Upper lobe of right lung (tissue), 1 donor: ENCODE measurements around the gene JAM3. TPM values are rescaled to one million over a fixed set of nuclear protein-coding genes. Genes with fewer than 3 reads are reported as not detected.

Source experiments
- ATAC-seq: fragments of 200-7000 bp; cut with Tn5 transposase; one replicate; pipeline ENCODE4 v1.9.1; 2020; ENCODE audit warnings: mild to moderate bottlenecking, moderate library complexity
- DNase-seq: peaks from one replicate; pipeline ENCODE4 v3.0.0-alpha.2; 2020
- H3K27ac ChIP-seq: fragments of 200-600 bp; one replicate; pipeline ENCODE4 v1.8.0; 2022
- H3K27me3 ChIP-seq: fragments of 200-600 bp; one replicate; pipeline ENCODE4 v1.8.0; 2022; ENCODE audit warnings: mild to moderate bottlenecking
- H3K36me3 ChIP-seq: fragments of 200-600 bp; one replicate; pipeline ENCODE4 v1.8.0; 2022
- H3K4me1 ChIP-seq: fragments of 200-600 bp; one replicate; pipeline ENCODE4 v1.8.0; 2022
- H3K4me3 ChIP-seq: fragments of 200-600 bp; one replicate; pipeline ENCODE4 v1.8.0; 2022; ENCODE audit warnings: mild to moderate bottlenecking
- H3K9me3 ChIP-seq: fragments of 200-600 bp; one replicate; pipeline ENCODE4 v1.8.0; 2022
- intact Hi-C: fragments of 100-400 bp; cut with DNase I; formaldehyde crosslinking; loops from one replicate; pipeline ENCODE4 v1.11.0; 2022
- total RNA-seq: library from RNA; stranded (reverse); fragmentation: NEBNext Ultra II Directional; extraction: Animal tissue kit (Norgen Biotek cat#: 25700); gene quantifications from one replicate; pipeline ENCODE4 v1.2.1, GENCODE V29; 2021
- TF ChIP-seq, protein P1 (sequence below): fragments of 200-600 bp; IDR thresholded peaks from one replicate; pipeline ENCODE4 v1.8.0; 2022; ENCODE audit warnings: antibody characterized with exemption
- donor health status: DM: no; HTN: yes; CAD: no; lungs with severe emphysema.

JAM3 gene
- total RNA-seq, 1 donor from 2014 or later: 26.9 TPM

DNA sequence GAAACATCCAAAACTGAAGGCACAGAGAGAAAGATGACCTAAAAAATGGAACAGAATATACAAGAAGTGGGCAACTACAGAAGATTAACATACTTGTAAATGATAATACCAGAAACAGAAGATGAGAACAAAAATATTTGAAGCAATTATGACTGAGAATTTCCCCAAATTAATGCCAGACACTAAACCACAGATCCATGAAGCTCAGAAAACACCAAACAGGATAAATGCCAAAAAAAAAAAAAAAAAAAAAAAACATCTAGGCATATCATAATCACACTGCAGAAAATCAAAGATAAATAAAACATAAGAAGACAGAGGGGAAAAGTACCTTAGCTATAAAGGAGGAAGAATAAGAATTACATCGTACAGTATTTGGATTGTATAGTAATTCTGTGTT, 65.3 kb downstream of the JAM3 start:
- intact Hi-C loops: no loop called here
- TF ChIP-seq, protein P1, sequence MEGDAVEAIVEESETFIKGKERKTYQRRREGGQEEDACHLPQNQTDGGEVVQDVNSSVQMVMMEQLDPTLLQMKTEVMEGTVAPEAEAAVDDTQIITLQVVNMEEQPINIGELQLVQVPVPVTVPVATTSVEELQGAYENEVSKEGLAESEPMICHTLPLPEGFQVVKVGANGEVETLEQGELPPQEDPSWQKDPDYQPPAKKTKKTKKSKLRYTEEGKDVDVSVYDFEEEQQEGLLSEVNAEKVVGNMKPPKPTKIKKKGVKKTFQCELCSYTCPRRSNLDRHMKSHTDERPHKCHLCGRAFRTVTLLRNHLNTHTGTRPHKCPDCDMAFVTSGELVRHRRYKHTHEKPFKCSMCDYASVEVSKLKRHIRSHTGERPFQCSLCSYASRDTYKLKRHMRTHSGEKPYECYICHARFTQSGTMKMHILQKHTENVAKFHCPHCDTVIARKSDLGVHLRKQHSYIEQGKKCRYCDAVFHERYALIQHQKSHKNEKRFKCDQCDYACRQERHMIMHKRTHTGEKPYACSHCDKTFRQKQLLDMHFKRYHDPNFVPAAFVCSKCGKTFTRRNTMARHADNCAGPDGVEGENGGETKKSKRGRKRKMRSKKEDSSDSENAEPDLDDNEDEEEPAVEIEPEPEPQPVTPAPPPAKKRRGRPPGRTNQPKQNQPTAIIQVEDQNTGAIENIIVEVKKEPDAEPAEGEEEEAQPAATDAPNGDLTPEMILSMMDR: no peak
- no peak for ATAC-seq
- Histone ChIP-seq H3K36me3 (no peaks in the 10 kb centered on the region), H3K9me3 (no peaks in the 10 kb centered on the region), H3K4me3 (no peak overlapping the region), H3K27ac (no peak overlapping the region), H3K4me1 (no peaks in the 10 kb centered on the region), H3K27me3 (no peaks in the 10 kb centered on the region)
- no peak for DNase-seq

DNA sequence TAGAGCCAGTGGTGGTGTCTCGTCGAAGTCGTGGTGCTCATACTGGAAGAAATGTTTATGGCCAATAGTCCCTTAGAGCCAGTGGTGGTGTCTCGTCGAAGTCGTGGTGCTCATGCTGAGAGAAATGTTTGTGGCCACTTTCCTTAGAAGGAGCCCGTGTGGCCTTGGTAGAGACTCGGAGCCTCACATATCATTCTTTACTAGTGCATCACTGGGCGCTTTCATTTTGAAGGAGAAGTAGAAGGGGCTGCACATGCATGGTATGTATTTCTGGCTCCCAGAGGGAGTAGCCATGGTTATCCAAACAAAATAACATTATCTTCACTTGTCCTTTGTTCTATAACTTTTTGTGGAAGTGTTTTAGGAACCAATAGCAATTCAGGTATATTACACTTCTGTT, 69.5 kb downstream of the JAM3 start:
- Histone ChIP-seq H3K27ac (no peak overlapping the region), H3K4me3 (no peak overlapping the region), H3K9me3 (no peaks in the 10 kb centered on the region), H3K36me3 (no peaks in the 10 kb centered on the region), H3K27me3 (no peaks in the 10 kb centered on the region), H3K4me1 (no peaks in the 10 kb centered on the region)
- ATAC-seq (no peak), DNase-seq (no peak)
- intact Hi-C loops: loop anchor here (2.0 kb wide), 1 partner anchor 86 kb away; no protein-coding TSS in a partner anchor
- TF ChIP-seq, protein P1: no peak

DNA sequence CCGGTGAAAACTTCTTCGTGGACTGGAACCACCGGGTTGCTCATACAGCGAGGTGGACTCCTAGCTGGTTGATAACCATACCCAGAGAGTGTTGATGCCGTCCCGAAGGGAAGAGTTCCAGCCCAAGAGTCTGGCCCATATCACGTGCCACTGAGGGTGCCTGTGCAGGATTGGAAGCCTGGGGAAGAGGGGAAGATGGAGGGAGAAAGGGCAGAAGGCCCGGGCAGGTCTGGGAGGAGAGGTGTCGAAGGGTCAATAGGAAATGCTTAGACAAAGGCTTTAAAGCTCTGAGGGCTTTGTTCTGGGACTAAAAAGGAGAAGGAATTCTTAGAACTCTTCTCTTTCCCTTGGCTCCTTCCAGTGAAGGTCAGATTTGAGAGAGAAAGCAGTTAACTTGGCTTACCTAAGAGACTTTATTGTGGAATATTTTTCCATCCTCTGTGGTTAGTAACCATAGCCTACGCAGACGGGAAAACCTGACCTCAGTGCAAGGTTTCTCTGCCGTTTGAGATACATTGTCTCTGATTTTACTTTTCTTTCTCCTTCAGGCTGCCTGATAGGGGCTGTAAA, 70.5 kb downstream of the JAM3 start:
- H3K9me3 ChIP-seq: no peaks in the 10 kb centered on the region
- no peaks in the 10 kb centered on the region for H3K4me1 ChIP-seq
- ATAC-seq (no peak), DNase-seq (no peak)
- H3K36me3 ChIP-seq: no peaks in the 10 kb centered on the region
- H3K4me3 ChIP-seq: no peak overlapping the region
- H3K27ac ChIP-seq: no peak overlapping the region
- intact Hi-C loops: loop anchor here (2.0 kb wide), 1 partner anchor 87 kb away; no protein-coding TSS in a partner anchor
- TF ChIP-seq, protein P1: no peak
- no peaks in the 10 kb centered on the region for H3K27me3 ChIP-seq

DNA sequence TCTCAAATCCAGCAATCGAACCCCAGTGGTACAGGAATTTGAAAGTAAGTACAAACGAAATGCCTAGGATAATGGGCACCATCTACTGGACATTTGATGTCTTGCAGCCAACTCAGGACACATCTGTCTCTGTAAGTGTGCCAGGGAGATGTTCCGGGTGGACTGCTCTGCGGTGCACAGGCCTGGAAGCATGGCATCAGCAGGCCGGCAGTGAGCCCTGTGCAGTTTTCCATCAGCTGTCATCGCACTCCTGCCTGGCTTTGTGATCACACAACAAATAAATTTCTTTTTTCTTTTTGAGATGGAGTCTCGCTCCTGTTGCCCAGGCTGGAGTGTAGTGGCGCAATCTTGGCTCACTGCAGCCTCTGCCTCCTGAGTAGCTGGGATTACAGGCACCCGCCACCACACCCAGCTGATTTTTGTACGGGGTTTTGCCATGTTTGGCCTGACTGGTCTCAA, 71.0 kb downstream of the JAM3 start:
- H3K9me3 ChIP-seq: no peaks in the 10 kb centered on the region
- ATAC-seq: peak; percentile 87
- no peak overlapping the region for H3K27ac ChIP-seq
- H3K36me3 ChIP-seq: no peaks in the 10 kb centered on the region
- intact Hi-C loops: loop anchor here (2.0 kb wide), 1 partner anchor 87 kb away; no protein-coding TSS in a partner anchor
- no peak for DNase-seq
- no peaks in the 10 kb centered on the region for H3K27me3 ChIP-seq
- H3K4me1 ChIP-seq: no peaks in the 10 kb centered on the region
- TF ChIP-seq, protein P1: peak; percentile 85
- H3K4me3 ChIP-seq: no peak overlapping the region

DNA sequence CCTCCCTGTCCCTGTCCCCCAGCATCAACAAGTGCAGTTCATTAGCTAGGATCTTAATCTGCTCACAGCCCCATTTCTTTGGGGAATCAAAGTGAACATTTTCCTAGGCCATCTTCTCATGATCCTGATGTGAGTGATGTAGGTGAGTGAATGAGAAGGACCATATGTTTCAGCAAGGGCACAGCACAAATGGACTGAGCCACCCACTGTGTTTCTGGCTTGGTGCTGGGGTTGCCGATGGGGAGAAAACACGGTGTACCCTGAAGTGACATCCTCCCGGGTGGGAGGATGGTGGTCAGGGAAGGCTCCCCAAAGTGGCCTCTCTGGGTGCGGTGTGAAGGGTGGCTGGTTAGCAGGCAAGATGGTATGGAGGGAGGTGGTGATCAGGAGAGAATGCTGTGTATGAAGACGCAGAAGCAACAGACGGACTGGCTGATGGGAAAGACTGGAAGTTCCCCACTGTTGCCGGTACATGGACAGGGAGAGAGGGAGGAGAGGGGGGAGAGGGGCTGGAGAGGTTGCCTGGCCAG, 72.2 kb downstream of the JAM3 start:
- intact Hi-C loops: no loop called here

More for the DNA sequence above, 72.2 kb downstream of the JAM3 start:
- ATAC-seq: peak; percentile 20
- H3K9me3 ChIP-seq: no peaks in the 10 kb centered on the region
- H3K27me3 ChIP-seq: no peaks in the 10 kb centered on the region
- TF ChIP-seq, protein P1: no peak
- no peaks in the 10 kb centered on the region for H3K4me1 ChIP-seq
- H3K36me3 ChIP-seq: no peaks in the 10 kb centered on the region
- H3K27ac ChIP-seq: no peak overlapping the region
- H3K4me3 ChIP-seq: no peak overlapping the region
- DNase-seq: no peak
